K562 (cell line): ENCODE measurements around the gene ACTG2. TPM values are rescaled to one million over a fixed set of nuclear protein-coding genes. Genes with fewer than 3 reads are reported as not detected.

Experiments
- ATAC-seq: fragments of 200-7000 bp; cut with Tn5 transposase; 3 replicates; pipeline ENCODE4 v1.9.1; 2020; ENCODE audit warnings: moderate library complexity
- BruUV-seq: library from RNA; stranded (reverse); fragments of 400-500 nt; replicated peaks from 2 replicates; lab custom pipeline; 2021; lab: Mats Ljungman, UMichigan
- CTCF ChIA-PET: fragments of 300-600 bp; formaldehyde crosslinking; extraction: SDS; loops from one replicate; lab custom pipeline; 2021; ENCODE audit warnings: low intra/inter-chr PET ratio; lab: Yijun Ruan, JAX
- POLR2A ChIA-PET: fragments of 300-600, 350-650 bp; sonication (Branson Sonifier 250); formaldehyde crosslinking; extraction: SDS; loops from one replicate; lab custom pipeline; 2021; ENCODE audit warnings: antibody characterized with exemption, inconsistent platforms; lab: Yijun Ruan, JAX
- DNase-seq, 4 experiments: peaks; one replicate each; pipeline versions ENCODE4 v3.0.0 to v3.0.0-alpha.2; 2011 to 2018; ENCODE audit warnings: low spot score in 3 of 4, mixed read lengths in 3 of 4; ENCODE audit errors: extremely low read depth in 1 of 4
- FAIRE-seq: peaks from 2 replicates; lab custom pipeline; 2011; peaks lifted over from hg19 to GRCh38; lab: Jason Lieb, UNC
- H2AFZ ChIP-seq: 2 replicates; pipeline ENCODE4 v1.6.0; 2011; ENCODE audit warnings: low read depth, low read length, control low read depth, inconsistent platforms
- H3K27ac ChIP-seq: fragments of 200-600 bp; 3 replicates; pipeline ENCODE4 v1.8.0; 2011; ENCODE audit warnings: low read depth, mild to moderate bottlenecking, control low read depth, inconsistent platforms, low read length, moderate library complexity, mixed read lengths; ENCODE audit errors: extremely low read depth
- H3K27me3 ChIP-seq, 2 experiments: fragments of 300-600 bp in 1 of 2; 2 replicates in 1 of 2; 3 replicates in 1 of 2; pipeline versions ENCODE4 v1.6.0 to v1.8.0; 2011; ENCODE audit warnings: inconsistent platforms in 2 of 2, low read length in 2 of 2, mild to moderate bottlenecking in 1 of 2, mixed read lengths in 1 of 2, moderate library complexity in 1 of 2; ENCODE audit not compliant: control insufficient read depth in 2 of 2, insufficient read depth in 2 of 2
- H3K36me3 ChIP-seq: fragments of 300-600 bp; 3 replicates; pipeline ENCODE4 v1.8.0; 2011; ENCODE audit warnings: mild to moderate bottlenecking, low read length, inconsistent platforms; ENCODE audit not compliant: control insufficient read depth, insufficient read depth
- H3K4me1 ChIP-seq, 2 experiments: fragments of 200-600 bp in 1 of 2; replicated peaks in 1 of 2; 2 replicates in 1 of 2; 3 replicates in 1 of 2; pipeline versions ENCODE4 v1.5.1 to v1.8.0; 2011; ENCODE audit warnings: inconsistent platforms in 2 of 2, low read length in 2 of 2, mild to moderate bottlenecking in 1 of 2, mixed read lengths in 1 of 2, moderate library complexity in 1 of 2; ENCODE audit not compliant: control insufficient read depth in 2 of 2, insufficient read depth in 2 of 2
- H3K4me2 ChIP-seq: 2 replicates; pipeline ENCODE4 v1.6.1; 2011; ENCODE audit warnings: low read length, control low read depth, inconsistent platforms, mixed read lengths; ENCODE audit not compliant: insufficient read depth
- H3K4me3 ChIP-seq: fragments of 200-600 bp; sonication (generic), shearing (Covaris generic); 2 replicates; pipeline ENCODE4 v1.5.1; 2016; ENCODE audit warnings: control low read depth, inconsistent platforms
- H3K79me2 ChIP-seq: fragments of 200-600 bp; 3 replicates; pipeline ENCODE4 v1.8.0; 2011; ENCODE audit warnings: low read length, inconsistent platforms; ENCODE audit not compliant: control insufficient read depth, insufficient read depth
- H3K9ac ChIP-seq, 2 experiments: 2 replicates each; pipeline versions ENCODE4 v1.6.0 to v1.6.1; 2011; ENCODE audit warnings: low read depth in 2 of 2, low read length in 2 of 2, control low read depth in 1 of 2, inconsistent platforms in 1 of 2, mild to moderate bottlenecking in 1 of 2, mixed read lengths in 1 of 2; ENCODE audit not compliant: insufficient read depth in 1 of 2
- H3K9me1 ChIP-seq: one replicate; pipeline ENCODE4 v1.6.0; 2011; ENCODE audit warnings: inconsistent platforms, mild to moderate bottlenecking, low read length, moderate library complexity; ENCODE audit not compliant: control insufficient read depth, insufficient read depth
- H3K9me3 ChIP-seq: replicated peaks from 2 replicates; pipeline ENCODE4 v1.5.1; 2011; ENCODE audit warnings: low read depth, low read length, inconsistent platforms; ENCODE audit not compliant: control insufficient read depth, insufficient read depth
- H4K20me1 ChIP-seq: replicated peaks from 2 replicates; pipeline ENCODE4 v1.6.1; 2011; ENCODE audit warnings: low read length, inconsistent platforms, mixed read lengths; ENCODE audit not compliant: control insufficient read depth, insufficient read depth
- CREM ChIP-seq: IDR thresholded peaks from 2 replicates; pipeline ENCODE4 v1.6.1; 2014; ENCODE audit warnings: antibody characterized with exemption, low read depth
- ELK1 ChIP-seq: sonication (generic); formaldehyde crosslinking; IDR thresholded peaks from 2 replicates; pipeline ENCODE4 v1.8.1; 2022; ENCODE audit warnings: missing genetic modification reagents
- ESRRB ChIP-seq: fragments of 250-450 bp; sonication (Bioruptor Pico); IDR thresholded peaks from 2 replicates; pipeline ENCODE4 v1.5.0; 2020; ENCODE audit warnings: mild to moderate bottlenecking, moderate library complexity, borderline replicate concordance
- FOXJ3 ChIP-seq: sonication (generic); formaldehyde crosslinking; IDR thresholded peaks from 2 replicates; pipeline ENCODE4 v1.4.0; 2020; ENCODE audit warnings: mild to moderate bottlenecking, missing genetic modification reagents
- IRF2 ChIP-seq: sonication (generic); formaldehyde crosslinking; IDR thresholded peaks from 2 replicates; pipeline ENCODE4 v1.8.1; 2022; ENCODE audit warnings: mild to moderate bottlenecking, missing genetic modification reagents
- JUND ChIP-seq, 2 experiments: IDR thresholded peaks; 2 replicates in 1 of 2; 3 replicates in 1 of 2; pipeline ENCODE4 v1.6.1; 2011; ENCODE audit warnings: borderline replicate concordance in 2 of 2, low read depth in 2 of 2, low read length in 2 of 2, improper control_type of control experiment in 1 of 2, missing biosample characterization in 1 of 2, missing genetic modification characterization in 1 of 2, missing genetic modification reagents in 1 of 2
- PHTF2 ChIP-seq: fragments of 250-450 bp; sonication (Bioruptor Pico); IDR thresholded peaks from 2 replicates; pipeline ENCODE4 v1.5.0; 2021; ENCODE audit warnings: mild to moderate bottlenecking
- PPARD ChIP-seq: fragments of 250-450 bp; sonication (Bioruptor Pico); IDR thresholded peaks from 2 replicates; pipeline ENCODE4 v1.8.0; 2022; ENCODE audit warnings: inconsistent platforms, mild to moderate bottlenecking, moderate library complexity
- PRMT5 ChIP-seq: sonication (generic); formaldehyde crosslinking; IDR thresholded peaks from 2 replicates; pipeline ENCODE4 v1.5.0; 2020; ENCODE audit warnings: missing genetic modification reagents
- RBM39 ChIP-seq: fragments of 200-400 bp; formaldehyde crosslinking; optimal IDR thresholded peaks from 2 replicates; pipeline ENCODE3; 2018; ENCODE audit warnings: low read depth, low read length
- SPI1 ChIP-seq: IDR thresholded peaks from 2 replicates; pipeline ENCODE4 v1.6.1; 2011; ENCODE audit warnings: low read depth, low read length, control low read depth, borderline replicate concordance
- TAF7 ChIP-seq: fragments of 450-650 bp; IDR thresholded peaks from 2 replicates; pipeline ENCODE4 v1.6.1; 2016; ENCODE audit warnings: missing genetic modification characterization, missing compliant biosample characterization
- U2AF1 ChIP-seq: fragments of 200-400 bp; formaldehyde crosslinking; optimal IDR thresholded peaks from 2 replicates; pipeline ENCODE3; 2017; ENCODE audit warnings: mild to moderate bottlenecking, low read depth, low read length, moderate library complexity
- ZNF165 ChIP-seq: fragments of 250-450 bp; sonication (Bioruptor Pico); IDR thresholded peaks from 2 replicates; pipeline ENCODE4 v1.4.0; 2020; ENCODE audit warnings: borderline replicate concordance
- ZNF253 ChIP-seq: fragments of 250-450 bp; sonication (Bioruptor Pico); conservative IDR thresholded peaks from 2 replicates; pipeline ENCODE4 v1.6.1; 2021; ENCODE audit warnings: mild to moderate bottlenecking
- ZNF263 ChIP-seq: sonication (generic); formaldehyde crosslinking; IDR thresholded peaks from 2 replicates; pipeline ENCODE4 v1.8.0; 2022; ENCODE audit warnings: mild to moderate bottlenecking, missing genetic modification reagents, borderline replicate concordance
- ZNF316 ChIP-seq: fragments of 450-650 bp; IDR thresholded peaks from 2 replicates; pipeline ENCODE4 v1.6.1; 2016
- ZNF551 ChIP-seq: fragments of 250-450 bp; sonication (Bioruptor Pico); IDR thresholded peaks from 2 replicates; pipeline ENCODE4 v1.5.0; 2021; ENCODE audit warnings: mild to moderate bottlenecking, moderate library complexity
- ZNF57 ChIP-seq: fragments of 450-650 bp; formaldehyde crosslinking; IDR thresholded peaks from 2 replicates; pipeline ENCODE4 v1.4.0; 2020; ENCODE audit warnings: mild to moderate bottlenecking, moderate library complexity
- ZNF695 ChIP-seq: fragments of 450-650 bp; formaldehyde crosslinking; IDR thresholded peaks from 2 replicates; pipeline ENCODE4 v1.4.0; 2020; ENCODE audit warnings: mild to moderate bottlenecking, moderate library complexity
- ZNF75A ChIP-seq: fragments of 450-650 bp; formaldehyde crosslinking; IDR thresholded peaks from 2 replicates; pipeline ENCODE4 v1.4.0; 2020; ENCODE audit warnings: mild to moderate bottlenecking
- WGBS: fragments of 100-300 bp; shearing (Covaris generic); methylation state at CpG from one replicate; pipeline ENCODE4 v1.1.6; 2016; ENCODE audit warnings: low coverage, mixed read lengths; ENCODE audit not compliant: insufficient coverage; ENCODE audit errors: missing lambda C conversion rate; 5-methylcytosine and 5-hydroxymethylcytosine counted together
- in situ Hi-C: fragments of 300-500 bp; cut with MboI; formaldehyde crosslinking; loops from 4 replicates; pipeline ENCODE4 v1.15.0; 2018; ENCODE audit warnings: inconsistent platforms, mixed read lengths
- intact Hi-C: fragments of 100-400 bp; cut with micrococcal nuclease; formaldehyde crosslinking; loops from 2 replicates; pipeline ENCODE4 v1.14.2; 2022
- polyA plus RNA-seq, 8 experiments: library from polyadenylated mRNA; depleted of rRNA in 4 of 8; stranded (reverse) in 5 of 8; unstranded in 3 of 8; fragments of >200 nt; fragmentation: Nextera tagmentation in 2 of 8; fragmentation: Illumina TruSeq in 1 of 8; extraction: Ambion mirVana in 2 of 8; extraction: Trizol in 1 of 8; gene quantifications; 2 replicates each; pipeline versions ENCODE4 v1.2.1 to v1.2.3, GENCODE V29; 2011 to 2014; ENCODE audit warnings: inconsistent platforms in 1 of 8, missing spikeins in 1 of 8
- total RNA-seq, 7 experiments: library from RNA; depleted of rRNA in 6 of 7; stranded (reverse); fragments of >200 nt in 6 of 7; fragmentation: Illumina TruSeq in 2 of 7; extraction: Trizol in 2 of 7; gene quantifications; 2 replicates each; pipeline versions ENCODE4 v1.2.1 to v1.2.3, GENCODE V29; 2011 to 2021; ENCODE audit warnings: low replicate concordance in 1 of 7

The ACTG2 gene
- total and polyA plus RNA-seq, 9 of the 15 experiments (the other 6 are each of a cell fraction or from before 2014, with no cell fraction given): 0.06 to 0.60 TPM; not detected in 7

GRCh38 chr2:73952499-73953446 lies 60.0 kb downstream of the ACTG2 start:
- Histone ChIP-seq H2AFZ (no peak overlapping the region), H3K27ac (no peak overlapping the region), H3K36me3 (peaks cover 93% of the 10 kb centered on the region), H3K9me1 (no peaks in the 10 kb centered on the region), H3K79me2 (no peaks in the 10 kb centered on the region; the same call in 2 of the 3 replicates), H3K4me2 (no peak overlapping the region), H3K4me3 (no peak overlapping the region), H3K4me1 (no peaks in the 10 kb centered on the region; a peak in 1 of 5 replicates), H4K20me1 (no peaks in the 10 kb centered on the region), H3K9me3 (no peaks in the 10 kb centered on the region), H3K9ac (no peak overlapping the region), H3K27me3 (no peaks in the 10 kb centered on the region)
- ATAC-seq (no peak), FAIRE-seq (no peak), DNase-seq (no peak)
- 66% methylated on average over 11 of the region's 12 CpGs for WGBS
- intact Hi-C loops (no loop called here), in situ Hi-C loops (no loop called here)
- CTCF ChIA-PET: no interaction called here
- POLR2A ChIA-PET: interaction anchor here (0.6 to 1.7 kb wide), 3 partner anchors 18 to 29 kb away, joined by 3 to 4 read pairs (median 4); partner anchors contain the start of gene DGUOK
- BruUV-seq: no TSS peak
- TF ChIP-seq TAF7: no peak
- no peak for TF ChIP-seq PHTF2 (CRISPR knock-in tag)
- TF ChIP-seq ZNF316: peak; percentile 67
- no peak for TF ChIP-seq RBM39
- no peak for TF ChIP-seq CREM
- TF ChIP-seq ZNF165 (CRISPR knock-in tag): no peak
- TF ChIP-seq ELK1 (CRISPR knock-in tag): no peak
- no peak for TF ChIP-seq ZNF57 (CRISPR knock-in tag)
- no peak for TF ChIP-seq ZNF253 (CRISPR knock-in tag)
- no peak for TF ChIP-seq ZNF551
- TF ChIP-seq ZNF695 (CRISPR knock-in tag): no peak
- peak; percentile 23; the same call in 1 of the 2 replicates for TF ChIP-seq JUND (IDR thresholded peaks at IDR 0.05; ENCODE audit: borderline replicate concordance, low read depth, low read length)
- no peak for TF ChIP-seq JUND (tag; IDR thresholded peaks at IDR 0.05; ENCODE audit: borderline replicate concordance, low read depth, low read length)
- TF ChIP-seq ZNF75A (CRISPR knock-in tag): no peak
- TF ChIP-seq ZNF263 (CRISPR knock-in tag): peak; percentile 35; the same call in 1 of the 2 replicates
- TF ChIP-seq SPI1: peak; percentile 68; the same call in 1 of the 2 replicates
- TF ChIP-seq ESRRB (CRISPR knock-in tag): no peak
- TF ChIP-seq PRMT5 (CRISPR knock-in tag): no peak
- no peak for TF ChIP-seq FOXJ3 (CRISPR knock-in tag)
- TF ChIP-seq IRF2: no peak
- no peak for TF ChIP-seq U2AF1
- no peak for TF ChIP-seq PPARD (CRISPR knock-in tag)
